Spleen (tissue), 7 donors: Measurements from ENCODE around the gene KIFAP3.

Source experiments
- POLR2AphosphoS5 ChIP-seq, 3 donors: sonication (generic); formaldehyde crosslinking; IDR thresholded peaks; one replicate each; pipeline ENCODE4 v1.5.1; 2017; ENCODE audit warnings: antibody characterized with exemption in 3 of 3
- TF ChIP-seq, protein P1 (sequence below), 11 experiments: fragments of 200-600 bp in 7 of 11; fragments of 450-650 bp in 4 of 11; sonication (generic) in 4 of 11; IDR thresholded peaks in 8 of 11; conservative IDR thresholded peaks in 3 of 11; 1 replicate in 7 of 11; 2 replicates in 4 of 11; pipeline versions ENCODE4 v1.4.0 to v1.8.0; 2016 to 2021; ENCODE audit warnings: antibody characterized with exemption in 11 of 11, inconsistent platforms in 4 of 11, mild to moderate bottlenecking in 1 of 11
- donor health status: DM: no; HTN: no; CAD: no; lungs with moderate emphysema.
- donor health status: DM: no; HTN: no; CAD: no.
- donor health status: DM: no; HTN: no; CAD: no.

DNA sequence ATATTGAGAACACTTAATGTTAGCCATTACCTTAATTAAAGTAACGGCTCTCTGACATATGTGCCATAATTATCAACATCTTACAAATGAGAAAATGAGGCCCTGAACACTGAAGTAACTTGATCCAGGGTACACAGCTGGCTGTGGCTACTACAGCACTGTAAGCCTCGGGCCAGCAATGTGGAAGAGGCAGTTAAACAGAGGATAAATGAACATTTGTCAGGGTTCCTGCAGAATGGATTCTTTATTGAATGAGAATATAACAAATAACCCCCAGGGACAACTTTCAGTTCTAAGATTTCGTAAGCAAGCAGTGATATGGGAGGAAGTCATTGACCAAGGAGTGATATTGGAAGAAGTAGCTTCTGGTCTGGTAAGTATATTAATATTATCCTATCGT lies 110.3 kb downstream of the KIFAP3 start:
- TF ChIP-seq, protein P1, sequence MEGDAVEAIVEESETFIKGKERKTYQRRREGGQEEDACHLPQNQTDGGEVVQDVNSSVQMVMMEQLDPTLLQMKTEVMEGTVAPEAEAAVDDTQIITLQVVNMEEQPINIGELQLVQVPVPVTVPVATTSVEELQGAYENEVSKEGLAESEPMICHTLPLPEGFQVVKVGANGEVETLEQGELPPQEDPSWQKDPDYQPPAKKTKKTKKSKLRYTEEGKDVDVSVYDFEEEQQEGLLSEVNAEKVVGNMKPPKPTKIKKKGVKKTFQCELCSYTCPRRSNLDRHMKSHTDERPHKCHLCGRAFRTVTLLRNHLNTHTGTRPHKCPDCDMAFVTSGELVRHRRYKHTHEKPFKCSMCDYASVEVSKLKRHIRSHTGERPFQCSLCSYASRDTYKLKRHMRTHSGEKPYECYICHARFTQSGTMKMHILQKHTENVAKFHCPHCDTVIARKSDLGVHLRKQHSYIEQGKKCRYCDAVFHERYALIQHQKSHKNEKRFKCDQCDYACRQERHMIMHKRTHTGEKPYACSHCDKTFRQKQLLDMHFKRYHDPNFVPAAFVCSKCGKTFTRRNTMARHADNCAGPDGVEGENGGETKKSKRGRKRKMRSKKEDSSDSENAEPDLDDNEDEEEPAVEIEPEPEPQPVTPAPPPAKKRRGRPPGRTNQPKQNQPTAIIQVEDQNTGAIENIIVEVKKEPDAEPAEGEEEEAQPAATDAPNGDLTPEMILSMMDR (IDR thresholded peaks at IDR 0.05 in 8 of 11, conservative IDR thresholded peaks at IDR 0.05 in 3 of 11) = no peak
- no peak for TF ChIP-seq POLR2AphosphoS5 (IDR thresholded peaks at IDR 0.05)
